ENCODE data around the gene ADAMTS13. TPM values are rescaled to one million over a fixed set of nuclear protein-coding genes. Genes with fewer than 3 reads are reported as not detected.

The ADAMTS13 gene
- total RNA-seq, 4 donors from 2014 or later, result 2.6 to 12.7 (median 7.2) TPM

- H3K4me3 ChIP-seq, result no peak overlapping the region
- DNase-seq, result no peak
- no peaks in the 10 kb centered on the region for H3K36me3 ChIP-seq
- peaks cover 8% of the 10 kb centered on the region for H3K27me3 ChIP-seq
- peaks cover 12 to 14% of the 10 kb centered on the region in 2 donors for H3K9me3 ChIP-seq
- H3K4me1 ChIP-seq, result peaks cover 0 to 12% (median 0%) of the 10 kb centered on the region in 4 donors
- TF ChIP-seq POLR2A (IDR thresholded peaks at IDR 0.05), result no peak
- TF ChIP-seq EP300 (IDR thresholded peaks at IDR 0.05; ENCODE audit: low read depth), result no peak
- TF ChIP-seq POLR2AphosphoS5 (IDR thresholded peaks at IDR 0.05), result peak in 2 of 3 donors; percentile 50 to 68
- TF ChIP-seq CTCF (IDR thresholded peaks at IDR 0.05), result no peak
- H3K27ac ChIP-seq, result peak overlapping the region; percentile 37 to 54 (median 52)
- intact Hi-C loops (cut with DNase I; ENCODE audit: low total_unique reads) (no loop called here), in situ Hi-C loops (cut with MboI; ENCODE audit: low pct_ligation_motif_present in 1 of 4, low pct_unique_long_range_greater_than_20kb in 1 of 4, low sequenced_read_pairs in 3 of 4) (loop anchor here in 1 of 4 donors (25.0 kb wide), 1 partner anchor 312 kb away; no protein-coding TSS in a partner anchor)
- WGBS, 2 donors (ENCODE audit: low coverage in 1 of 2), result 57% methylated on average over 19 of the region's 19 CpGs; no CpG with 5 or more reads in 1 of the 2 donors
Observed at GRCh38 chr9:133499132-133499891, 77.1 kb downstream of the ADAMTS13 start.

- Histone ChIP-seq H3K27ac (peak overlapping the region; percentile 37 to 54 (median 52)), H3K9me3 (peaks cover 12 to 14% of the 10 kb centered on the region in 2 donors), H3K36me3 (no peaks in the 10 kb centered on the region), H3K4me3 (no peak overlapping the region), H3K4me1 (peaks cover 0 to 12% (median 0%) of the 10 kb centered on the region in 4 donors), H3K27me3 (peaks cover 8% of the 10 kb centered on the region)
- no peak for TF ChIP-seq POLR2AphosphoS5 (IDR thresholded peaks at IDR 0.05)
- no peak for TF ChIP-seq EP300 (IDR thresholded peaks at IDR 0.05; ENCODE audit: low read depth)
- TF ChIP-seq CTCF (IDR thresholded peaks at IDR 0.05), result no peak
- no peak for TF ChIP-seq POLR2A (IDR thresholded peaks at IDR 0.05)
- DNase-seq, result no peak
- WGBS, 2 donors (ENCODE audit: low coverage in 1 of 2), result 81% methylated on average over 12 of the region's 12 CpGs; no CpG with 5 or more reads in 1 of the 2 donors
- in situ Hi-C loops (cut with MboI; ENCODE audit: low pct_ligation_motif_present in 1 of 4, low pct_unique_long_range_greater_than_20kb in 1 of 4, low sequenced_read_pairs in 3 of 4) (loop anchor here in 1 of 4 donors (25.0 kb wide), 1 partner anchor 313 kb away; no protein-coding TSS in a partner anchor), intact Hi-C loops (cut with DNase I; ENCODE audit: low total_unique reads) (no loop called here)
Observed at GRCh38 chr9:133499892-133500270, 77.7 kb downstream of the ADAMTS13 start.

DNA sequence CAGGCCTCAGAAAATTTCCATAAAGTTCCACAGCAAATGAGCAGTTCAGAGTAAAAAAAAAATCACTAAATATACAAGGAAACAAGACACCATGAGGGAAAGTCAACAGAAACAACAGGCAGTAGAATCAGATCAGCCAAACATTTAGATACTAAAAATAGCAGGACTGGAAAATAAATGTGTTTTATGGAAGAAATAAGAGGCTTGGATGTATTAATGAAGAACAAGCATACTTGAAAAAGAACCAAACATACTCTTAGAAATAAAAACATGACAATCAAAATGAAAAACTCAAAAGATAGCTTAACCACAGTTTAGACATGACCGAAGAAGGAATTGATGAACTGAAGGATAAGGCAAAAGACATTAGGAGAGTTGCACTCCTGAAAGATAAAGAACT is 79.9 kb downstream of the ADAMTS13 start:
- peaks cover 0 to 12% (median 0%) of the 10 kb centered on the region in 4 donors for H3K4me1 ChIP-seq
- no peak for TF ChIP-seq POLR2A (IDR thresholded peaks at IDR 0.05)
- TF ChIP-seq EP300 (IDR thresholded peaks at IDR 0.05; ENCODE audit: low read depth), result no peak
- TF ChIP-seq POLR2AphosphoS5 (IDR thresholded peaks at IDR 0.05), result no peak
- TF ChIP-seq CTCF (IDR thresholded peaks at IDR 0.05), result no peak
- intact Hi-C loops (cut with DNase I; ENCODE audit: low total_unique reads) (no loop called here), in situ Hi-C loops (cut with MboI; ENCODE audit: low pct_ligation_motif_present in 1 of 4, low pct_unique_long_range_greater_than_20kb in 1 of 4, low sequenced_read_pairs in 3 of 4) (no loop called here)
- peaks cover 1% of the 10 kb centered on the region for H3K27me3 ChIP-seq
- H3K9me3 ChIP-seq, result peaks cover 12 to 14% of the 10 kb centered on the region in 2 donors
- WGBS, 2 donors (ENCODE audit: low coverage in 1 of 2), result 92 to 93% methylated on average over 1 of the region's 1 CpG
- no peak for DNase-seq
- H3K36me3 ChIP-seq, result no peaks in the 10 kb centered on the region
- H3K4me3 ChIP-seq, result no peak overlapping the region
- no peak overlapping the region for H3K27ac ChIP-seq

GRCh38 chr9:133505186-133505830 is 83.1 kb downstream of the ADAMTS13 start:
- H3K27ac ChIP-seq, result peak overlapping the region in 2 of 4 donors; percentile 29 to 34

More at GRCh38 chr9:133505186-133505830, 83.1 kb downstream of the ADAMTS13 start:
- DNase-seq, result no peak
- WGBS, 2 donors (ENCODE audit: low coverage in 1 of 2), result 86% methylated on average over 13 of the region's 13 CpGs; no CpG with 5 or more reads in 1 of the 2 donors
- Histone ChIP-seq H3K36me3 (no peaks in the 10 kb centered on the region), H3K9me3 (peaks cover 12 to 14% of the 10 kb centered on the region in 2 donors), H3K4me1 (peaks cover 12 to 16% (median 13%) of the 10 kb centered on the region in 4 donors), H3K4me3 (no peak overlapping the region), H3K27me3 (peaks cover 7% of the 10 kb centered on the region)
- intact Hi-C loops (cut with DNase I; ENCODE audit: low total_unique reads) (no loop called here), in situ Hi-C loops (cut with MboI; ENCODE audit: low pct_ligation_motif_present in 1 of 4, low pct_unique_long_range_greater_than_20kb in 1 of 4, low sequenced_read_pairs in 3 of 4) (no loop called here)
- TF ChIP-seq POLR2AphosphoS5 (IDR thresholded peaks at IDR 0.05) (no peak), CTCF (IDR thresholded peaks at IDR 0.05) (no peak), EP300 (IDR thresholded peaks at IDR 0.05; ENCODE audit: low read depth) (no peak), POLR2A (IDR thresholded peaks at IDR 0.05) (no peak)

Measured in transverse colon (tissue), 4 donors.